ENCODE measurements around the gene GDPD3. TPM values are rescaled to one million over a fixed set of nuclear protein-coding genes. Genes with fewer than 3 reads are reported as not detected.

Gene GDPD3
- total and polyA plus RNA-seq, 9 of the 15 experiments (the other 6 are each of a cell fraction or from before 2014, with no cell fraction given) = 0.47 to 3.9 (median 1.1) TPM

- TF ChIP-seq ZBTB2 (IDR thresholded peaks at IDR 0.05) = no peak
- no peak for TF ChIP-seq ARNT (IDR thresholded peaks at IDR 0.05)
- no peak for TF ChIP-seq E2F5 (CRISPR knock-in tag; IDR thresholded peaks at IDR 0.05)
- no peak for TF ChIP-seq SOX6 (IDR thresholded peaks at IDR 0.05)
- TF ChIP-seq CHD2 (IDR thresholded peaks at IDR 0.05; ENCODE audit: low read depth, low read length) = no peak
- no peak for TF ChIP-seq NR2C1 (IDR thresholded peaks at IDR 0.05)
- TF ChIP-seq NR2C1 (tag; IDR thresholded peaks at IDR 0.05) = no peak
- no peak for TF ChIP-seq FOXA1 (IDR thresholded peaks at IDR 0.05; ENCODE audit: borderline replicate concordance)
- TF ChIP-seq ZHX1 (conservative IDR thresholded peaks at IDR 0.05; ENCODE audit: low read length) = no peak
- TF ChIP-seq FOS (IDR thresholded peaks at IDR 0.05; ENCODE audit: extremely low read depth, insufficient read length) = no peak
- peak; percentile 32 for TF ChIP-seq HNRNPLL (IDR thresholded peaks at IDR 0.05; ENCODE audit: low read depth, low read length, poor library complexity, severe bottlenecking)
- no peak for TF ChIP-seq ZNF785 (CRISPR knock-in tag; IDR thresholded peaks at IDR 0.05)
- TF ChIP-seq ZNF518B (CRISPR knock-in tag; IDR thresholded peaks at IDR 0.05) = no peak
- TF ChIP-seq, protein P1, sequence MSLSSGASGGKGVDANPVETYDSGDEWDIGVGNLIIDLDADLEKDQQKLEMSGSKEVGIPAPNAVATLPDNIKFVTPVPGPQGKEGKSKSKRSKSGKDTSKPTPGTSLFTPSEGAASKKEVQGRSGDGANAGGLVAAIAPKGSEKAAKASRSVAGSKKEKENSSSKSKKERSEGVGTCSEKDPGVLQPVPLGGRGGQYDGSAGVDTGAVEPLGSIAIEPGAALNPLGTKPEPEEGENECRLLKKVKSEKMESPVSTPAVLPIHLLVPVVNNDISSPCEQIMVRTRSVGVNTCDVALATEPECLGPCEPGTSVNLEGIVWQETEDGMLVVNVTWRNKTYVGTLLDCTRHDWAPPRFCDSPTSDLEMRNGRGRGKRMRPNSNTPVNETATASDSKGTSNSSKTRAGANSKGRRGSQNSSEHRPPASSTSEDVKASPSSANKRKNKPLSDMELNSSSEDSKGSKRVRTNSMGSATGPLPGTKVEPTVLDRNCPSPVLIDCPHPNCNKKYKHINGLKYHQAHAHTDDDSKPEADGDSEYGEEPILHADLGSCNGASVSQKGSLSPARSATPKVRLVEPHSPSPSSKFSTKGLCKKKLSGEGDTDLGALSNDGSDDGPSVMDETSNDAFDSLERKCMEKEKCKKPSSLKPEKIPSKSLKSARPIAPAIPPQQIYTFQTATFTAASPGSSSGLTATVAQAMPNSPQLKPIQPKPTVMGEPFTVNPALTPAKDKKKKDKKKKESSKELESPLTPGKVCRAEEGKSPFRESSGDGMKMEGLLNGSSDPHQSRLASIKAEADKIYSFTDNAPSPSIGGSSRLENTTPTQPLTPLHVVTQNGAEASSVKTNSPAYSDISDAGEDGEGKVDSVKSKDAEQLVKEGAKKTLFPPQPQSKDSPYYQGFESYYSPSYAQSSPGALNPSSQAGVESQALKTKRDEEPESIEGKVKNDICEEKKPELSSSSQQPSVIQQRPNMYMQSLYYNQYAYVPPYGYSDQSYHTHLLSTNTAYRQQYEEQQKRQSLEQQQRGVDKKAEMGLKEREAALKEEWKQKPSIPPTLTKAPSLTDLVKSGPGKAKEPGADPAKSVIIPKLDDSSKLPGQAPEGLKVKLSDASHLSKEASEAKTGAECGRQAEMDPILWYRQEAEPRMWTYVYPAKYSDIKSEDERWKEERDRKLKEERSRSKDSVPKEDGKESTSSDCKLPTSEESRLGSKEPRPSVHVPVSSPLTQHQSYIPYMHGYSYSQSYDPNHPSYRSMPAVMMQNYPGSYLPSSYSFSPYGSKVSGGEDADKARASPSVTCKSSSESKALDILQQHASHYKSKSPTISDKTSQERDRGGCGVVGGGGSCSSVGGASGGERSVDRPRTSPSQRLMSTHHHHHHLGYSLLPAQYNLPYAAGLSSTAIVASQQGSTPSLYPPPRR (CRISPR knock-in tag; IDR thresholded peaks at IDR 0.05; ENCODE audit: borderline replicate concordance) = no peak
Measured at GRCh38 chr16:30063893-30064728, 49.2 kb downstream of the GDPD3 start (continued).

All from K562 (cell line).